T1000 (cell line): ENCODE measurements around the gene LAMC2.
A peak's percentile ranks its signal among the peaks of the same experiment; 100 is the strongest.

ENCODE experiments used
- DNase-seq: peaks from one replicate; lab custom pipeline; 2025; ENCODE audit warnings: mixed read lengths; lab: John Stamatoyannopoulos, UW

LAMC2 gene

GRCh38 chr1:183168308-183168707, 17.8 kb upstream of the LAMC2 start:
- no peak for DNase-seq

DNA sequence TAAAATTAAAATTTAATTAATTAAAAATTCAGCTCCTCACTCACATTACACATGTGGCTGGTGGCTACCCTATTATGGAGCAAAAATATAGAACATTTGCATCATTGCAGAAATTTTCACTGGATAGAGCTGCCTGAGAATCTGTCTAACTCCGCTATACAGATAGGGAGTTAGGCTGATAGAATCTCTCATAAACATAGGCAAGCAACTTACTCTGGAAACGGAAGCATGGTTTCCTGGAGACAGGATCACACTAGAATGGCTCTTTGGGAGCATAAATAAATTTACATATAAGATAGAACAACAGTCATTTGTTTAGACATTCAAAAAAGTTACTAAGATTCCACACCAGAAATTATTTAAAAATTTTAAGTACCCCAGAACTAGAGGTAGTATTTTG, 12.2 kb upstream of the LAMC2 start:
- no peak for DNase-seq

- no peak for DNase-seq
Measured at GRCh38 chr1:183175631-183176030, 10.4 kb upstream of the LAMC2 start.

DNA sequence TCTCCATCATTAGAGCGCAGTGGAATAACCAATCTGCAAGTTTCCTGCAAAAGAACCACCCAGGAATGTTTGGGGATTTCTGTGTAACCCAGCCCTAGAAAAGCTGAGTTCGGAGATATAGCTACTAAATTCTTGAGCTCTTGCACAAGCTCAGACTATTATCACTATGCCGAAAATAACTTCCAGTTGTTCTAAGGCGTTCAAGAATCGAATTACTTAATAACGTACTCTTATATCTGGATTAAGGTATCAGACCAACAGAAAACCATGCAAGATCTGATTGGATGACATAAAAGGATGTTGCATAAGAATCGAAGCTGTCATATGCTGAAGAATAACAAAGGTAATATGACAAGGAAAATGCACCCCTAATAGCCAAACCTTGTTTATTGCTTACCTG, 7.5 kb upstream of the LAMC2 start:
- no peak for DNase-seq

DNA sequence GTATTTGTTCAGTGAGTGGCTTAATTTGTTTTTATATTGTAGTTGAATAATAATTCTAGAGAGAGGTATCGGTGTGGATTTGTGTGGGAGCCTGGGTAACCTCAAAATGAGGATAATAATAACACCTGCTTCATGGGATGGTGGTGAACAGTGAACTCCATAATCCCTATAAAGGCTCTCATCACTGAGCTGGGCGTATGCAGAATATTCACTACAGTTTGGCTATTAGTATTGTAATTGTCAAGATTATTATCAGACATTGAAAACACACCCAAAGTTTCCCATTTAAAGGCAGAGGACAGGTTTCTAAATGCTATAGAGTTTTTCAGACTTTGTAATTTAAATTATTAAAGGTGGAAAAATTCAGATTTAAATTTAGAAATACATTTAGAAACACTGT, 7.0 kb upstream of the LAMC2 start:
- DNase-seq: no peak

DNA sequence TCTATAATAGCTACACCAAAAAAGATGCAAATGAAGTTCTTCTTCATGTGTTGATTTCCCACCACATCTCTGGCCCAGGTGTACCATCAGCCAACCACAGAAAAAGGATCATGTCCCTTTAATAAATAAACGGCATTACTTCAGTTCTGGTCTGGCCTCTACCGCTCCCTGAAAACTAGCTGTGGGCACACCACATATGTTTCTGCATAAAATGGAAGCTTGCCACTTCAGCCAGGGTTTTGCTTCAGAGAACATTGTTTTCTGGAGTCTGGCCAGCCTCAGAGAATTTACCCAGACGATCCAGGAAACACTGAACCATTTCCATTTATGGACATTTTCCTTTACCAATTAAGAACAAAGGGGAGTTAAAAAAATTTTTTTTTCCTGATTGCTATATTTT, 5.8 kb upstream of the LAMC2 start:
- DNase-seq: peak; percentile 38

GRCh38 chr1:183180634-183181056, 5.4 kb upstream of the LAMC2 start:
- peak; percentile 66 for DNase-seq

GRCh38 chr1:183186841-183187240, 777 bp downstream of the LAMC2 start:
- DNase-seq: no peak

GRCh38 chr1:183188240-183188639, 2.2 kb downstream of the LAMC2 start:
- no peak for DNase-seq

GRCh38 chr1:183191833-183192232, 5.8 kb downstream of the LAMC2 start:
- no peak for DNase-seq

DNA sequence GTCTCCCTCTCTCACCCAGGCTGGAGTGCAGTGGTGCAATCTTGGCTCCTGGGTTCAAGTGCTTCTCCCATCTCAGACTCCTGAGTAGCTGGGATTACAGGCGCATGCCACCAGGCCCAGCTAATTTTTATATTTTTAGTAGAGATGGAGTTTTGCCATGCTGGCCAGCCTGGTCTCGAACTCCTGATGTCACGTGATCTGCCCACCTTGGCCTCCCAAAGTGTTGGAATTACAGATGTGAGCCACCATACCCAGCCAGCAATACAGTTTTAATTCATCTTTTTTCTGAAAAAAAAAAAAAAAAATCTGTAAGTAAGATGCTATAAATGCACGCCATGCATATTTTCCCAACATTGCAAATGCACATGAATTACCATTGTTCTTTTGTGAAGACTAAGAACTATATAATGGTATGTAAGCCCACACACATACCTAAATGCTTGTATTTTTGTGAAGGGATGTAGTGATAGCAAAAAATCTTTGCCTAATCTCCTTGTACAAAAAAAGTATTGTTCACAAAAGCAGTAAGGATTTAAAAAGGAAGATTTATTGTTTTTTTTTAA, 8.0 kb downstream of the LAMC2 start:
- DNase-seq: no peak

- DNase-seq: no peak
Measured at GRCh38 chr1:183194527-183195141, 8.6 kb downstream of the LAMC2 start.

DNA sequence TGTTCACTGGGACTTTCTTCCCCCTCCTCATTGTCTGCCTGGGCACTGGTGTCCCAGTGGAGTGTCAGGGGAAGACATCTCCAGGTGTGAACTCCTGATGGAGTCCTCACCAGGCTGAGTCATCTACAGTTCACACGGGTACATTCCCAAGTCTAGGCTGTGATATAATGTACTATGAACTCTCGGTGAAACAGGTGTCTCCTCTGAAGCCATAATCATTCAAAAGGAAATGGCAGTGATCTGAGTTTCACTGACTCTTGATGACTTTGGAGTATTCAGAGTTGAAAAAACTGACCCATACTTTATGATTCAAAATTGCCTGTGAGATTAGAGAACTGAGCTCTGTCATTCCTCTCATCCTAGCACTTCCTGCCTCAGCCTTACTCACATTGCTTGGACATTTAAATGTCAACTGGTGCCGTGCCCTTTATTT, 9.1 kb downstream of the LAMC2 start:
- DNase-seq: no peak

- no peak for DNase-seq
Measured at GRCh38 chr1:183197762-183198161, 11.7 kb downstream of the LAMC2 start.

DNA sequence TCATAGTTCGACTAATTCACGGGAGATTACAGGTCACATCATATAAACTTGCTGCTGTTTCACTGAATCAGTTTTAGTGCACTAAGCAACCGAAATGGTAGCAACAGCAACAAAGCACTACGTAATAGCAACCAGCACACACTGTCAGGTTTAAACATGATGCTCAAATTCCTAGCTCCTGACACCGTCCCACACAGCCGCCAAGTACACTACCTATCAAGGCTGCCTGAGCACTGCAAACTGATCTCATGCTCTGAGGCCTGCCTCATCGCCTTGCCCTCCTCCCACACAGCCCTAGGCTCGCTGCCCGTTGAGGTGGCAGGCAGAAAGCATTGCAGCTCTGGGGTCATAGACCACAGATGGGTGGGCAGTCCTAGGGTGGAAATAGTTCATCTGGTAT, 12.4 kb downstream of the LAMC2 start:
- no peak for DNase-seq

GRCh38 chr1:183199304-183199703, 13.2 kb downstream of the LAMC2 start:
- no peak for DNase-seq

DNA sequence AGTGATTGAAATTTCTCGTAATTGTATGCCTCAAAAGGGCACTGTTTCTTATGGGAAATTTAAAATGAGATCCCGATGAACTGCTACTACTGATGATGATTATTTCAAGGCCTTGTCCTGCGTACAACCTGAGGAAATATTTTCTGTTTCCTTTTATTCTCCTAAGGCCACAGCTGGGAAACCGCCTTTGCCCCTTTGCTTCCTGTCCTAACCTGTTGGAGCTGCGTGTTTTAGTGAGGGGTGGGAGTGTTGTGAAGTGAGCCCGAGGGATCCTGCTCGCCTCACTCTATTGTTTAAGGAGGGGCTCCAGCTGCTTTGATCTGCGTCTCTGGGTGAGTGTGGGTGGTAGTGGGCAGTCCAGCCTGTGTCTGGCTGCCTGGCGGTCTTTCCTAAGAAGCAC, 14.4 kb downstream of the LAMC2 start:
- DNase-seq: no peak

DNA sequence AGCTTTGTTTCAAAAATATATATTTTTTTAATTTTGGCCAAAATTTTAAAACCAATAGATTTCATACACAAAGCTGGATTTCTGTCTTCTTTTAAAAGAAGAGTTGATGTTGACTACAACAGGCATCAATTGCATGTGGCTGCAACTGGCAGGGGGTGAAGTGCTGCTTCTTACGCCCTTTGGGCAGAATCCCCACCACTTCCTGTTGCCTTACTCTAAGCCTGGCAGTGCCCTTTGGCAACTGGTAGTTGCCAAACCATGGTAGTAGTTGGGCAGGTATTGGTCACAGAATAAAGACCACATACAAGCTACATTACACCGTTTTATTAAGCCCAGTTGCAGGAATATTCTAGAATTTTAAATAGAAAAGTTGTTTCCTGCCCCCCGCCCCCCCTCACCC, 17.0 kb downstream of the LAMC2 start:
- no peak for DNase-seq

GRCh38 chr1:183205196-183205781, 19.2 kb downstream of the LAMC2 start:
- no peak for DNase-seq

GRCh38 chr1:183206538-183207122, 20.6 kb downstream of the LAMC2 start:
- DNase-seq: no peak

- peak; percentile 67 for DNase-seq
Measured at GRCh38 chr1:183209533-183210158, 23.6 kb downstream of the LAMC2 start.

- no peak for DNase-seq
Measured at GRCh38 chr1:183210681-183211080, 24.6 kb downstream of the LAMC2 start.

DNA sequence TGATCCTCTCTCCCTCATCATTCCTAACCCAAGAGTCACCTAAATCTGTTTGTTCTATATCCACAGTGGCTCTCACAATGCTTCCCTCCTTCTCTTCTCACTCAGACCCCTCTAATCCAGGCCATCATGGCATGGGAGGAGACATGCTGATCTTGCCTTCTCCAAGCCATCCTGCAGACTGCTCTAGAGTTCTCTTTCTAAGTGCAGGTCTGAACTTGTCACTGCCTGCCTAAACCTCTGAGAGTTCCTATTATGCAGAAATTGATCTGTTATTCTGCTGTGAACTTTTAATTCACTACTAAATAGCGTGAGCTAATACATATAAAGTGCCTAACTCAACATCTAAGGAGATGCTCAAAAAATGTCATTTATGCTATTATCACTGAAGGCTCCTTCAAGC, 26.8 kb downstream of the LAMC2 start:
- no peak for DNase-seq
